Fibroblast of mammary gland (primary cell): ENCODE measurements around the gene ZDHHC11.
"Not testable (repeated sequence)": the region's sequence is repeated elsewhere in the genome, so short reads cannot be mapped to it uniquely, and the experiment has no call there.

Experiments used
- DNase-seq: peaks from one replicate; pipeline ENCODE4 v3.0.0-alpha.2; 2010; ENCODE audit warnings: low read depth
- H3K4me3 ChIP-seq: 2 replicates; pipeline ENCODE4 v1.5.1; 2011; ENCODE audit warnings: low read depth, mild to moderate bottlenecking, low read length, moderate library complexity; ENCODE audit not compliant: control insufficient read depth
- TF ChIP-seq, protein P1 (sequence below): conservative IDR thresholded peaks from 2 replicates; pipeline ENCODE4 v1.5.1; 2011; ENCODE audit warnings: low read depth, low read length, inconsistent platforms; ENCODE audit not compliant: control insufficient read depth, insufficient read depth

ZDHHC11 gene

GRCh38 chr5:848671-849111, 2.1 kb downstream of the ZDHHC11 start:
- TF ChIP-seq, protein P1, sequence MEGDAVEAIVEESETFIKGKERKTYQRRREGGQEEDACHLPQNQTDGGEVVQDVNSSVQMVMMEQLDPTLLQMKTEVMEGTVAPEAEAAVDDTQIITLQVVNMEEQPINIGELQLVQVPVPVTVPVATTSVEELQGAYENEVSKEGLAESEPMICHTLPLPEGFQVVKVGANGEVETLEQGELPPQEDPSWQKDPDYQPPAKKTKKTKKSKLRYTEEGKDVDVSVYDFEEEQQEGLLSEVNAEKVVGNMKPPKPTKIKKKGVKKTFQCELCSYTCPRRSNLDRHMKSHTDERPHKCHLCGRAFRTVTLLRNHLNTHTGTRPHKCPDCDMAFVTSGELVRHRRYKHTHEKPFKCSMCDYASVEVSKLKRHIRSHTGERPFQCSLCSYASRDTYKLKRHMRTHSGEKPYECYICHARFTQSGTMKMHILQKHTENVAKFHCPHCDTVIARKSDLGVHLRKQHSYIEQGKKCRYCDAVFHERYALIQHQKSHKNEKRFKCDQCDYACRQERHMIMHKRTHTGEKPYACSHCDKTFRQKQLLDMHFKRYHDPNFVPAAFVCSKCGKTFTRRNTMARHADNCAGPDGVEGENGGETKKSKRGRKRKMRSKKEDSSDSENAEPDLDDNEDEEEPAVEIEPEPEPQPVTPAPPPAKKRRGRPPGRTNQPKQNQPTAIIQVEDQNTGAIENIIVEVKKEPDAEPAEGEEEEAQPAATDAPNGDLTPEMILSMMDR: no peak
- H3K4me3 ChIP-seq: no peak overlapping the region
- no peak for DNase-seq

- H3K4me3 ChIP-seq, DNase-seq: not testable (repeated sequence)
Measured at GRCh38 chr5:847736-848135, 3.0 kb downstream of the ZDHHC11 start.

DNA sequence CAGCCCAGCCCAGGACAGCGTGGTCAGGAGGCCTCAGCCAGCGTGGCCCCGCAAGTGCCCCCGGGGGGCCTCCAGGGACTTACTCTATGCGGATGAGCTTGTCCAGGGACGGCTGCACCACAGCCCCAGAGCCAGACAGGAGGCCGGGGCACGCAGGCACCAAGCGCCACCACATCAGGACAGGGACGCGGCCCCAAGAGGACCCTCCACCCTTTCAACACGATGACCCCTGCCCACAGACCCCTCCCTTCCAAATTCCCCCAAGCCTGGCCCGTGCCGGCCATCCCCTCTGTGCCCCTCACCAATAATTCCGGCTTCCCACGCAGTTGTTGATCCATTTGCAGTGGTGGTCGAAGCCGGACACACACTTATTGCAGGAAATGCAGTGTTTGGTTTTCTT, 3.6 kb downstream of the ZDHHC11 start:
- DNase-seq, H3K4me3 ChIP-seq: not testable (repeated sequence)

DNA sequence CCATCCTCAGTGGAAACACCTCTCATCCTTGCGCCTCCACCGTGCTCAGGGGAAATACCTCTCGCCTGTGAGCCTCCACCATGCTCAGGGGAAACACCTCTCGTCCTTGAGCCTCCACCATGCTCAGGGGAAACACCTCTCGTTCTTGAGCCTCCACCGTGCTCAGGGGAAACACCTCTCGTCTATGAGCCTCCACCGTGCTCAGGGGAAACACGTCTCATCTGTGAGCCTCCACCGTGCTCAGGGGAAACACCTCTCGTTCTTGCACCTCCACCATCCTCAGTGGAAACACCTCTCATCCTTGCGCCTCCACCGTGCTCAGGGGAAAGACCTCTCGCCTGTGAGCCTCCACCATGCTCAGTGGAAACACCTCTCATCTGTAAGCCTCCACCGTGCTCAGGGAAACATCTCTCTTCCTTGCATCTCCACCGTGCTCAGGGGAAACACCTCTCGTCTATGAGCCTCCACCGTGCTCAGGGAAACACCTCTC, 4.1 kb downstream of the ZDHHC11 start:
- not testable (repeated sequence) for DNase-seq, H3K4me3 ChIP-seq

DNA sequence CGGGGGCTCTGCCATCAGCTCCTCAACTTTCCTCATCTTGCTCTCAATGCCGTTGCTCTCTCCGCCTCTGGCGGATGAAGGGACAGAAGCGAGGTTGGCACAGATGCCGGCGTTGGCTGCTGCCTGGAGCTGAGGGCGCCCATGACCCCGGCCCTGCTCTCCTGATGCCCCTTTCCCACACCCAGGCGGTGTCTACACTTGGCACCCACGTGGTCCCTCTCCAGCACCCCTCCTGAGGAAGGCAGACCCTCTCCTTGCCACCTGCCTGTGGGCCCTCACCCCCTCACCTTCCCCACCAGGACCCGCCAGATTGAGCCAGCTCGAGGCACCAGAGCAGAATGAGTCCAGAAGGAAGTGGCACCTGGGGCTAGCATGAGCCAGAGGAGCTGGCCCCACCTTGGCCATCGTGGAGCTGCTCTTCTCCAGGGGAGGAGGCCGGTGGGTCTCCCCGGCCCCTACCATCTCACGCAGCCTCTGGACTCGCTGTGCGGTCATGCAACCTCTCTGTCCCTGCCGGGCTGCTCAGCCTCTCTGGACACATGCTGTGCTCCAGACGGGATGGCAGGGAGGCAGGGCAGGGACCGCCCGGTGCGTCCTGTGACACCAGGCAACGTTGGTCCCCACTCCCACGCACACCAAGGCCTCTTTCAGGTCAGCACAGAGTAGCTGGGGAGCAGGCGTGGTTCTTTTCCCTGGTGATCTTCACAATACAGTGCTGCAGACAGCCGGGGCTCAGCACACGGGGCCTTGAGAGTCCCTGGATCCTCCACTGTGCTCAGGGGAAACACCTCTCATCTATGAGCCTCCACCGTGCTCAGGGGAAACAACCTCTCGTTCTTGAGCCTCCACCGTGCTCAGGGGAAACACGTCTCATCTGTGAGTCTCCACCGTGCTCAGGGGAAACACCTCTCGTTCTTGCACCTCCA, 4.8 kb downstream of the ZDHHC11 start:
- not testable (repeated sequence) for DNase-seq

GRCh38 chr5:845031-845675, 5.6 kb downstream of the ZDHHC11 start:
- H3K4me3 ChIP-seq: not testable (repeated sequence)

More for the DNA sequence above, 4.8 kb downstream of the ZDHHC11 start:
- not testable (repeated sequence) for H3K4me3 ChIP-seq

DNA sequence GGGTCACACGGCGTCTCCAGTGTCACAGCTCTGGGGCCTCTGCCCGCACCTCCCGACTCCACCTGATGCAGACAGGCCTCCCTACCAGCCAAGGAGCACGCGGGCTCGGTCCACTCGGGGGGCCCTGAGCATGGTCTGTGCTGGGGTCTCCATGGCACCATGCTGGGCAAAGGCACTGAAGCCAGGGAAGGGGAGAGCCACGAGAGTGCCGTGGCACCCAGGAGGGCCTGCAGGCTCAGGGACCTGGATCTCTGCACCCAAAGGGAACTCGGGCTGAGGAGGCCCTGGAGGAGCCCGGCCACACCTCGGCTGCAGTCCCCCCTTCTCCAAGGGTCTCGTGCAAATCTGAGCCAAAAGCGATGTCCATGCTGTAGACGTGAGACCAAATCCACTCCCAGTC, 6.4 kb downstream of the ZDHHC11 start:
- not testable (repeated sequence) for H3K4me3 ChIP-seq, DNase-seq

More at GRCh38 chr5:845031-845675, 5.6 kb downstream of the ZDHHC11 start:
- DNase-seq: not testable (repeated sequence)

GRCh38 chr5:843926-844325, 6.9 kb downstream of the ZDHHC11 start:
- not testable (repeated sequence) for H3K4me3 ChIP-seq, DNase-seq

- not testable (repeated sequence) for DNase-seq, H3K4me3 ChIP-seq
Measured at GRCh38 chr5:843371-843770, 7.4 kb downstream of the ZDHHC11 start.

DNA sequence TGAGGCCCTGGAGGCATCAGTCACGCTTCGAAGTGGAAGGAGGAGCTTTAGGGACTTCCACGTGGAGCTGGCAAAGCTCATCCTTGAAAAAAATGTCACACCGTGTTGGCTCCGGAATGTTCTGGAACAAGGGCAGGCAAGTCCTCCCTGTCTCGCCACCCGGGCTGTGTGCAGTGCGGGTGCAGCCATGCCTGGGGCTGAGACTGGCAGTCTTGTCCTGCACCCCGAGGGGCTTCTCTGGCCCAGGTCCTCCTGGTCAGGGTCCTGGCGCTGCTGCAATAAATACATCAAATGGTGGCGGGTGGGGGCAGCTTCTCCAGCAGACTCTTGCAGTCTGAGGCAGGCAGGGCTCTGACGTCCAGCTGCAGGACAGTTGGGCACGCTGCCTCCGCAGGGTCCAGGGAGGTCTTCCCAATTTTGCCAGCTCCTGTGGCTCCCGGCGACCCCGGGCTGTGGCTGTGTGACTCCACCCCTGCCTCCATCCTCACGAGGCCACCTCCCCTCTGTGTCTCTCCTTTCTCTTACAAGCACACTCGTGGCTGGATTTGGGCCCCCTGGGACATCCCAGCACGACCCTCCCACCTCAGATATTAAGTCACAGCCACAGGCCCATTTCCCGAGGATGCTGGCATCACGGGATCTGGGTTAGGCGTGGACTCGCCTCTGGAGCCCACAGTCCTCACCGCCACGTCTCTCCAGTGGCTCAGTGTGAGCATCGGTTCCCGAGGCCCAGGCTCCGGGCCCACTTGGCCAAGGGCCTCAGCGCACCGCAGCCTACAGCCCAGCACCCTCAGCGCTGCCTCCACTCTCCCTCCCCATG, 8.2 kb downstream of the ZDHHC11 start:
- not testable (repeated sequence) for DNase-seq, H3K4me3 ChIP-seq

GRCh38 chr5:841531-842401, 9.0 kb downstream of the ZDHHC11 start:
- not testable (repeated sequence) for DNase-seq, H3K4me3 ChIP-seq

GRCh38 chr5:840974-841435, 9.8 kb downstream of the ZDHHC11 start:
- DNase-seq, H3K4me3 ChIP-seq: not testable (repeated sequence)

DNA sequence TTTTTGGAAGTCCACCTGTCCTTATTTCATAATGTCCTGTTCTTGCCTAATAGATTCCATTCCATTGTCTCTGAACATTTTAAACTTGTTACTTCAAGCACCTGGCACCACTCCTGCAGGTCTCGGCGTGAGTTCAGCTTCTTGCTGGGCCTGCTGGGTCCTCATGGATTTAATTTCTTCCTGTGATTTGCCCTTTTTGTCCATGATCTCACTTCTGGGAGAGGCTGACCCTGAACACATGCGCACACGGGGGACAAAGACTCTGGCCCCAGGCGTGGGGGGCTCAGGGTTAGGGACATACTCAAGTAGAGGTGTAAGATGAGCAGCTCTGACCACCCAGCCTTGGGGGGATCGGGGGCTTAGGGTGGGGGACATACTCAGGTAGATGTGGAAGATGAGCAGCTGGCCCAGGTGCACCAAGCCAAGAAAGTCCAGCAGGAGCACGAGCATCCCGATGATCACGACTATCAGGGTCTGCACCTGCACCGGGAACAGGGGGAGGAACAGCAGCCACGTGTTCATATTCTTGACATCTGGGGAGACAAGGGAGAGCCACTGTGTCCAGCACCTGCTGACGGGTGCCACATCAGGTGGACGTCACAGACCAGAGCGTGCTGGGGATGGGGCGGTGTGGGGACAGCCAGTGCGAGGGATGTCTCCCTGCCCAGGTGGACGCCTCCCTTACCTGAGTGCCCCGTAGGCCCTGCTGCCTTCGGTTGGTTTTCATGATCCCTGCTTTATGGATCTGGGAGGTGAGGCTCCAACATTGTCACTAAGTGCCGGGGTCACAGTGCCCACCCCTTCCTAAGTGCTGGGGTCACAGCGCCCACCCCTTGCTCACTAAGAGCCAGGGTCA, 10.4 kb downstream of the ZDHHC11 start:
- not testable (repeated sequence) for DNase-seq, H3K4me3 ChIP-seq

GRCh38 chr5:838431-838851, 12.3 kb downstream of the ZDHHC11 start:
- not testable (repeated sequence) for DNase-seq, H3K4me3 ChIP-seq

DNA sequence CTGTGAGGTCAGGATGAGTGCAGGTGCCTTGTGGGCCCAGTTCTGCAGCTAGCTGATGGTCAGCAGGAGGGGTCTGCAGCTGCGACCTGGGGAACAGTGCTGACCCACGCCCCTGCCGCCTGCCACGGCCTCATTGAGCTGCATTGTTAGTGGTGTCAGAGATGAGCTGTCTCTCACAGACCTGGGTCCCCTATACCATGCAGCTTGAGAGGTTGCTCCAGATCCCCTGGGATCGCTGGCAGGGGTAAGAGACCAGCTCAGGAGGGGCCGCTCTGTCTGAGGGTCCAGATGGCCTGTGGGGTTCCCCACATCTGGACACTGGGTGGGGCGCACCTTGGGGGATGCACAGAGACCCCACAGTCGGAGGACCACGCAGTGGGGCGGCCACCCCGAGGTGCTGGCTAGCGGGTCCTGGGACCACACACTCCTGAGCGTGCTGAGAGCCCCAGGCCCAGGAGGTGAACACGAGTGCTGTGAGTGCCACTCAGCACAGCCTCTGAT, 13.1 kb downstream of the ZDHHC11 start:
- DNase-seq: not testable (repeated sequence)

More for the DNA sequence above, 13.1 kb downstream of the ZDHHC11 start:
- H3K4me3 ChIP-seq: not testable (repeated sequence)
